ENCODE results near the gene WNK1. TPM values are rescaled to one million over a fixed set of nuclear protein-coding genes. Genes with fewer than 3 reads are reported as not detected.
"Not testable (repeated sequence)": the region's sequence is repeated elsewhere in the genome, so short reads cannot be mapped to it uniquely, and the experiment has no call there.

The WNK1 gene
- total RNA-seq, 2 donors from 2014 or later: 150 to 252 TPM

DNA sequence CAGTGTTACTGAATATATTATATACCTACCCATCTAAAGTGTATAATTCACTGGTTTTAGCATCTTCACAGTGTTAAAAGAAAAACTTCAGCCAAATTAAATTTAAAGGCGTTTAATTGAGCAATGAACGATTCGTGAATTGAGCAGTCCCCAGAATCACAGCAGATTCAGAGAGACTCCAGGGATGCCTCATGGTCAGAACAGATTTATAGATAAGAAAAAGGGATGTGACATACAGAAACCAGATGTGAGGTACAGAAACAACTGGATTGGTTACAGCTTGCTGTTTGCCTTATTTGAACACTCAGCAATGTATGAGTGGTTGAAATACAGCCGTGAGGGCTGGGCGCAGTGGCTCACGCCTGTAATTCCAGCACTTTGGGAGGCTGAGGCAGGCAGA lies 84.6 kb downstream of the WNK1 start:
- Mint-ChIP-seq H3K4me3 (no peak overlapping the region), H3K36me3 (ENCODE audit: low read depth) (peaks cover 62% of the 10 kb centered on the region), H3K4me1 (peaks cover 25% of the 10 kb centered on the region), H3K27ac (no peak overlapping the region), H3K9me3 (no peaks in the 10 kb centered on the region), H3K27me3 (no peaks in the 10 kb centered on the region)
- no peak for ATAC-seq (replicated peaks)

DNA sequence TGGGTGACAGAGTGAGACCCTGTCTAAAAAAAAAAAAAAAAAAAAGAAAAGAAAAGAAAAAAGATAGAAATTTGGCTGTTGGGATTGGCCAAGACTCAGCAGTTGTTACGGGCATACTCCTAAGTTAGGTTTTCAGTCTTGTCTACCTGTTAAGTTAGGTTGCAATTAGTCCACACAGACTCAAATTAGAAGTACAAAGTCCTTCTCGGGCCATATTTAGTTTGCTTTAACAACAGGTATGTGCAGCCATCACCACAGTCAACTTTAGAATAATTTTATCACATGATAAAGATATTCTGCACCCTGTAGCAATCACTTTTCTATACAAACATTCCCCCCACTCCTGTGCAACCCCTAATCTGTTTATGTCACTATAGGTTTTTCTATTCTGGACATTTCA lies 85.2 kb downstream of the WNK1 start:
- Mint-ChIP-seq H3K4me1 (peaks cover 28% of the 10 kb centered on the region), H3K27ac (no peak overlapping the region), H3K9me3 (no peaks in the 10 kb centered on the region), H3K27me3 (no peaks in the 10 kb centered on the region), H3K4me3 (no peak overlapping the region), H3K36me3 (ENCODE audit: low read depth) (peaks cover 60% of the 10 kb centered on the region)
- no peak for ATAC-seq (replicated peaks)

DNA sequence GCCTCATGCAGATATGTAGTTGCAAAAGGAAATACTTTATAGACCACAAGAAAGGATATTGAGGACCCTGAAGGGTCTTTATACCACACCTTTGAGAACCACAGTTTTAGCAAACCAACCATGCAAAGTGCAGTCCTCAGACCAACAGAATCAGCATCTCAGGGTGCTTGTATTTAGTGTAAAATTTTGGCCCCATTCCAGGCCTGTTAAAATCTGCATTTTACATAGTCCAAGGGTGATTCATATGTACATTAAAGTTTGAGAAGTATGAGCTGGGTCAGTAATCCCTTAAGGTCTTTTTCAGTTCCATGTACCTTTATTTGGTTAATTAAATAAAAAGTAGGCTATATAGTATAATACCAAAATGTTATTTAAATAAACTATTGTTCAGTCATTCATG lies 91.2 kb downstream of the WNK1 start:
- no peaks in the 10 kb centered on the region for H3K9me3 Mint-ChIP-seq
- no peaks in the 10 kb centered on the region for H3K27me3 Mint-ChIP-seq
- no peak overlapping the region for H3K27ac Mint-ChIP-seq
- H3K4me1 Mint-ChIP-seq: peaks cover 42% of the 10 kb centered on the region
- peaks cover 58% of the 10 kb centered on the region for H3K36me3 Mint-ChIP-seq (ENCODE audit: low read depth)
- no peak for ATAC-seq (replicated peaks)
- H3K4me3 Mint-ChIP-seq: no peak overlapping the region

DNA sequence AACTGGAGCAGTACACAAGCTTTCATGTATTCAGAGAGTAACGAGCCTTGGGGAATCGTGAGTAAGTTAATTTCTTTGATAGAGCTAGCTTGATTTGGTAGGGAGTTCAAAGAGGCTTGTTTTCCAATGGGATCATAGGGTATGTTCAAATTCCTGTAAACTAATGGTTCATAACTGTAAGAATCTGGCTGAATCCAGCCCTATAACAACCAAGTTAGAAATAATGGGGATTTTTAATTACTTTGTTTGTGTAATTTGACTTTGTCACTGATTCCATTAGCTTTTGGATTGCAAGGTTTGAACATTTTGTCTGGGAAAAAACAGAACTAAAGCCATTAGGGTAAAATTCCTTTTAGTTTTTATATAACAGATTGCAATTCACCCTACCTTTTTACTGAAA lies 94.0 kb downstream of the WNK1 start:
- peak overlapping the region; percentile 62 for H3K27ac Mint-ChIP-seq
- no peak for ATAC-seq (replicated peaks)
- H3K9me3 Mint-ChIP-seq: peaks cover 3% of the 10 kb centered on the region
- H3K27me3 Mint-ChIP-seq: no peaks in the 10 kb centered on the region
- peaks cover 41% of the 10 kb centered on the region for H3K36me3 Mint-ChIP-seq (ENCODE audit: low read depth)
- no peak overlapping the region for H3K4me3 Mint-ChIP-seq
- peaks cover 42% of the 10 kb centered on the region for H3K4me1 Mint-ChIP-seq

DNA sequence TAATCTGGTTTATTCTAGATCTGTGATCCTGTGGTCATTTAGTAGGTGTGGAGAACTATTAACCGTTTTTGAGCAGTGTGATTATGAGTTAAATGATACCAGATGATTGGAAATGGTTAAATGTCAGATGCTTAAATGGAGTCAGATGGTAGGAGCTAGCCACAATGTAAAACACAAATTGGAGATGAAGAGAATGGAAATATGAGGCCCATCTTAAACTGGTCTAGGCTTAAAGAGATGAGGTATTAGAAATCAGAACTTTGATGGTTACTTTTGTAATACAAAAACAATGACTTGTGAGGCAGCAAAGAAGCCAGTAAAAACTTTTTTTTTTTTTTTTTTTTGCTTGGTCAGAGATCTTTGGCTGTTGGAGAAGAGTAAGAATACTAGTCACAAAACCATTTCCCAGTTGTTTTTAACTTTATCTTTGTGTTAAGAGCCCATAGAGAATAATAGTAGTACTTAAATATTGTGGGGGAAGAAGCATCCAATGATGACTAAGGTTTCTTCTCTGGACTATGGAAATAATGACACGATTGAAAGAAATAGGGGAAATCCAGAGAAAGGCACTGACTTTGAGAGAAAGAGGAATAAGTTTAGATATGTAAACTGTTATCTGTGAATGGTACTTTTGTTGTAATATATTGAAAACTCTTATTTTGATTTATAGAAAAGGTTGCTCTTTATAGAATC lies 95.9 kb downstream of the WNK1 start:
- Mint-ChIP-seq H3K36me3 (ENCODE audit: low read depth) (peaks cover 28% of the 10 kb centered on the region), H3K27me3 (no peaks in the 10 kb centered on the region), H3K4me3 (peak overlapping the region; percentile 54), H3K9me3 (peaks cover 3% of the 10 kb centered on the region), H3K27ac (peak overlapping the region; percentile 82), H3K4me1 (peaks cover 40% of the 10 kb centered on the region)
- ATAC-seq (replicated peaks): peak; percentile 86

DNA sequence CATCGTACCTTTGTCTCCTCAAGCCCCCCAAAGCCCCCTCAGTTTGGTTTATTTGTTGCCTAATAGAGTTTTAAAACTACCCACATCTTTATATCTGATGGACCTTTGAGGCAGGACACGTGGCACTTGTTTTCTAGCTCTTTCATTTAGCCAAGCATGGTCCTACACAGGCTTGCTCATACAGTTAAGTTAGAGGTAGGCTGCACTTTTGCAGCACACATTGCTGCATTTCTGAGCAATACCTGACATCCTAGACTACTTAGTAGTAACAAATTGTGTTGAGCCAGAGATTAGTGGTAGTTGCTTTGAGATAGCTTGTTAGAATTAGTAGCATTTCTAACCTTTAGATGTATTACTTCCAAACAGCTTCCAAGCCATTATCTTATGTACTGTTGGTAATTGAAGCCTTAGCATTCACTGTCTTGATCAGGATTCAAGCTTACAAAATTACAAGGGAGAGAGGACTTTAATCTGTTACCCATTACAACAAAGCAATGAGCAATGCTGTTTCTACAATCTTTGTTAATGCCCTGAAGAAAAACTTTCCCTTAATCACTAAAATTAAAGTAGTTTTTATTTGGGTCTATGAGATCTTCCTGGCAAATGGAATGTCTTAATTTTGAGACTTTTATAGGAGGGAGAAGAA lies 96.6 kb downstream of the WNK1 start:
- H3K4me1 Mint-ChIP-seq: peaks cover 40% of the 10 kb centered on the region
- H3K27ac Mint-ChIP-seq: peak overlapping the region; percentile 82
- H3K9me3 Mint-ChIP-seq: peaks cover 3% of the 10 kb centered on the region
- peak overlapping the region; percentile 54 for H3K4me3 Mint-ChIP-seq
- peaks cover 28% of the 10 kb centered on the region for H3K36me3 Mint-ChIP-seq (ENCODE audit: low read depth)
- ATAC-seq (replicated peaks): peak; percentile 58
- no peaks in the 10 kb centered on the region for H3K27me3 Mint-ChIP-seq

DNA sequence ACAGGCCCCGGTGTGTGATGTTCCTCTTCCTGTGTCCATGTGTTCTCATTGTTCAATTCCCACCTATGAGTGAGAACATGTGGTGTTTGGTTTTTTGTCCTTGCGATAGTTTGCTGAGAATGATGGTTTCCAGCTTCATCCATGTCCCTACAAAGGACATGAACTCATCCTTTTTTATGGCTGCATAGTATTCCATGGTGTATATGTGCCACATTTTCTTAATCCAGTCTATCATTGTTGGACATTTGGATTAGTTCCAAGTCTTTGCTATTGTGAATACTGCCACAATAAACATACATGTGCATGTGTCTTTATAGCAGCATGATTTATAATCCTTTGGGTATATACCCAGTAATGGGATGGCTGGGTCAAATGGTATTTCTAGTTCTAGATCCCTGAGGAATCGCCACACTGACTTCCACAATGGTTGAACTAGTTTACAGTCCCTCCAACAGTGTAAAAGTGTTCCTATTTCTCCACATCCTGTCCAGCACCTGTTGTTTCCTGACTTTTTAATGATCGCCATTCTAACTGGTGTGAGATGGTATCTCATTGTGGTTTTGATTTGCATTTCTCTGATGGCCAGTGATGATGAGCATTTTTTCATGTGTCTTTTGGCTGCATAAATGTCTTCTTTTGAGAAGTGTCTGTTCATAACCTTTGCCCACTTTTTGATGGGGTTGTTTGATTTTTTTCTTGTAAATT lies 97.5 kb downstream of the WNK1 start:
- Mint-ChIP-seq H3K36me3 (ENCODE audit: low read depth) (peaks cover 22% of the 10 kb centered on the region), H3K4me1 (peaks cover 40% of the 10 kb centered on the region)
- H3K27me3 Mint-ChIP-seq; ATAC-seq (replicated peaks); H3K4me3 Mint-ChIP-seq; H3K27ac Mint-ChIP-seq; H3K9me3 Mint-ChIP-seq: not testable (repeated sequence)

DNA sequence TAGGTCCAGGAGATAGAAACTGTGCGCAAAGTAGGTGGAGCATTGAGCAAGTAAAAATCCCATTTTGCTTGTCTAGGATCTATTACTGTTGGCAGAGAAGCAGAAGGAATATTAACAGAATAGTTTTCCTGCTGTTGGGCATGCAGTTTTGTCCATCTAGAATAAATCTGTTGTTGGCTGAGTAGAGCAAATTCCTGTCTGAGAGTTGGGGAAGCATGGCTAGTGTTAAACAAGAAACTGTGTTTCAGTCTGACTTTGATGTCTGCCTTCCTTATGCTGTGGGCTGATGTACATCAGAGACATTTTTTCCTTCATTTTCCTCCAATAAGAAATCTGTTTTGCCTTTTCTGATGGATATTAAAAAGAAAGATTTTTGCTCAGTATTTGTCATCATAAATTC lies 99.0 kb downstream of the WNK1 start:
- Mint-ChIP-seq H3K27ac (peak overlapping the region; percentile 73), H3K4me1 (peaks cover 36% of the 10 kb centered on the region), H3K9me3 (peaks cover 3% of the 10 kb centered on the region), H3K36me3 (ENCODE audit: low read depth) (peaks cover 29% of the 10 kb centered on the region), H3K27me3 (no peaks in the 10 kb centered on the region), H3K4me3 (peak overlapping the region; percentile 44)
- no peak for ATAC-seq (replicated peaks)

DNA sequence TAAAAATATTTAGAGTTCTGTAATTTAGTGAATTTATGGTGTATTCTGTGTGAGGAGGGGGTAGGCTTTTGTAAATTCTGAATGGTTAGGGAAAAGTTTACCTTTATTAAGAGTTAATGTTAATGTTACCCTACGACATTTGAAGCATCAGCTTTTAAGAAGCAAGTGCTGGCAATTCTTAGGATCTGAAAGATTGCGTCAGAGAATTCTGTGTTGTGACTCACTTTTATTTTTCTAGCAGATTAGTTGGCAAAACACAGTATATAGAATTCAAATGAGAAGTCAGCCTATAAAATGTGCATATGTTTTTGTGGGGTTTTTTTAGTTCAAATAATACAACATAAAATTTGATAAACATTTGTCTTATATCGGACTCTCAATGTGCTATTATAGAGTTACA lies 99.5 kb downstream of the WNK1 start:
- peaks cover 35% of the 10 kb centered on the region for H3K36me3 Mint-ChIP-seq (ENCODE audit: low read depth)
- peak overlapping the region; percentile 44 for H3K4me3 Mint-ChIP-seq
- H3K27ac Mint-ChIP-seq: peak overlapping the region; percentile 73
- peaks cover 34% of the 10 kb centered on the region for H3K4me1 Mint-ChIP-seq
- ATAC-seq (replicated peaks): no peak
- peaks cover 3% of the 10 kb centered on the region for H3K9me3 Mint-ChIP-seq
- H3K27me3 Mint-ChIP-seq: no peaks in the 10 kb centered on the region

DNA sequence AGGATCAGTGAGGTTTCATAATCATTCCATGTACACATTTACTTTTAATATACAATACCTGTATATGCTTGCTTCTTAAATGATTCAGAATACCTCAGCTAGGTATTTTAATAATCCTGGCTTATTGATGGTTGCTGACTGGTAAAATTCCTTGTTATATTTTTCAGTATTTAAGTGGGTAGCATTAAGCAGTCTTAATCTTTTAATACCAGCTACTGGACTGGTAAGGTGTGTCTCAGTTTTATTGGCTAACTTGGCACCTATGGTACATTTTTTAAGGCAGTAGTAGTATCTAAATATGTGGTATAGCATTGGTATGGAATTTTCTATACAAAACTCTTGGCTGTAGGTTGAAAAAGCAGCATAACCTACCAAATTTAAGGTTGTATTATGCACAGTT lies 100.5 kb downstream of the WNK1 start:
- peak overlapping the region; percentile 22 for H3K27ac Mint-ChIP-seq
- ATAC-seq (replicated peaks): no peak

DNA sequence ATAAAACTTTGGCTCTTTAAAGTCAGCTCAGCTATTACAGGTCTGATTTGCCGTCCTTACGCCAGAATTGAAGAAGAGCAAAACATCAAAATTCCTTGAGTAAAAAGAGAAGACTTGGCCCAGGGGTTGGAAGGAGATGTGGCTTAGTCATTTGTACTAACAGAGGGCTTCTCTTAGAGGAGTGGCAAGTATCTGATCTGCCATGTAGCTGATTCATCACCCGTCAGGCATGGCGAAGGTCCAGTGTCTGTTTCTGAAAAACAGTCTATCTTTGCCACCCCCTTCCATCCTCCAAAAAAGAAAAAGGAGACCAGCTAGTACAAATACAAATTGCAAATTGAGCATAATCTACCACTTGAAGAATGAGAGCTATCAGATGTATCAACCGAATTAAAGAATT lies 105.2 kb downstream of the WNK1 start:
- Mint-ChIP-seq H3K4me3 (no peak overlapping the region), H3K27me3 (no peaks in the 10 kb centered on the region), H3K36me3 (ENCODE audit: low read depth) (peaks cover 76% of the 10 kb centered on the region), H3K27ac (peak overlapping the region; percentile 52), H3K9me3 (no peaks in the 10 kb centered on the region), H3K4me1 (peaks cover 12% of the 10 kb centered on the region)
- ATAC-seq (replicated peaks): no peak

More for the DNA sequence above, 100.5 kb downstream of the WNK1 start:
- H3K4me1 Mint-ChIP-seq: peaks cover 27% of the 10 kb centered on the region
- H3K4me3 Mint-ChIP-seq: no peak overlapping the region
- peaks cover 43% of the 10 kb centered on the region for H3K36me3 Mint-ChIP-seq (ENCODE audit: low read depth)
- H3K27me3 Mint-ChIP-seq: no peaks in the 10 kb centered on the region
- peaks cover 3% of the 10 kb centered on the region for H3K9me3 Mint-ChIP-seq

DNA sequence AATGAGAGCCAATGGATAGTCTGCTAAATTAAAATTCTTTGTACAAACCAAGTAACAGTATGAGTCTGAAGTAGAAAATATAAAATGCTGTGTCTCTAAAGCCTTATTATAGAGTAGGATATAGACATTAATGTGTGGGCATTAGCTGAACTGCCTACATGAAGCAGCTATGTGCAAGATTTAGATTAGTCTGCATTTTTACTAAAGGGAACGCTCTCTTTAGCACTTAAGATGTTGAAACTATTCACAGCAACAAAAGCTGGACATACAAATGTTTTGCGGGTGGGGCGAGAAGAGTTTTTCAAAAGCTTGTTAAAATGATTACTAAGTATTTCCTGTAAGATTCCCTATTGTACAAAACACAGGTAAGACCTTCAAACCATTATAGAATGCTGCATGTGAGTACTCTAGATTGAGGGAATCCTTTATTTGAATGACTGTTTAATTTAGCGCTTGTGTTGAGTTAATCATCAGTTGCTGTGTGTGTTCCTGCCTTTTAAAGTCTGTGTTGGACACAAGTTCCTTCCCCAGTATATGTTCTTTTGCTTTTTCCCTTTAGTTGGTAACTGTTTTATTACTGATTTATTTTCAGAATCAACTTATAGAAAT lies 110.0 kb downstream of the WNK1 start:
- Mint-ChIP-seq H3K27ac (peak overlapping the region; percentile 34), H3K4me3 (no peak overlapping the region), H3K27me3 (no peaks in the 10 kb centered on the region), H3K36me3 (ENCODE audit: low read depth) (peaks cover 99% of the 10 kb centered on the region), H3K4me1 (peaks cover 8% of the 10 kb centered on the region), H3K9me3 (no peaks in the 10 kb centered on the region)
- ATAC-seq (replicated peaks): no peak

DNA sequence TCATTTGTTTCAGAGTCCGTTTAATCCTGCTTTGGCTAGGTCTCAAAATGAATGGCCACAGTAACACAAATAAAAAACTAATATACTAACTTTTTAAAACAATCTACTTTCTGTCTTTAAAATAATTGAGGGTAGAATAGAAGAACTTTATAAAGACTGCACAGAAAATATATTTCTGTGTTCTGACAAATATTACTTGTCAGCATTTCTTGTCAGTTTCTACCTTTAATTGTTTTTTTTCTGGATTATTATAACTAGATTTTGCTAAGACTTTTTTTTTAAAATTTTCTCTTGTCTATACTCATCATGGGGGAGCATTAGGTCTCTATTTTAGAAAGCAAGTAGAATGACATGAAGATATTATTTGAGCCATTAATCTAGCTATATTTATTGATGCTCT lies 110.9 kb downstream of the WNK1 start:
- ATAC-seq (replicated peaks): no peak
- Mint-ChIP-seq H3K36me3 (ENCODE audit: low read depth) (peaks cover 99% of the 10 kb centered on the region), H3K4me1 (peaks cover 8% of the 10 kb centered on the region), H3K4me3 (no peak overlapping the region), H3K27ac (peak overlapping the region; percentile 34), H3K9me3 (no peaks in the 10 kb centered on the region), H3K27me3 (no peaks in the 10 kb centered on the region)

DNA sequence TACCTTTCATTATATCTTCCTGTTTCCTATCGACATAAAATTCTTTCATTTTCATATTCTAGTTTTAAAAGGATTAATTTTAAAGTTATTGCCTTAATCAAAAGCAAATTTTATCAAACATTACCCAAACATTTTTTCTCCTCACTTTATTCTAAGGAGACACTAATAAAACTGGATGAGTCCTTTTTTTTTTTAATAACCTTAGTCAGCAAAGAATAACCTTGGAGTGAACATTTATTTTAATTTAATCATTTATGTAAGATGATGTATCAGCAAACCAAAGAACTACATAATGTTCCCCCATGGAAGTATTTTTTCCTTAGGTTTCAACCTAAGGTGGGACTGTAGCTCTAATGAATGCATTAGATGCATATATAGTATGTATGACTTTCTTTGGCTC lies 113.2 kb downstream of the WNK1 start:
- H3K27me3 Mint-ChIP-seq: no peaks in the 10 kb centered on the region
- ATAC-seq (replicated peaks): no peak
- peak overlapping the region; percentile 59 for H3K27ac Mint-ChIP-seq
- H3K9me3 Mint-ChIP-seq: no peaks in the 10 kb centered on the region
- H3K4me3 Mint-ChIP-seq: no peak overlapping the region
- H3K36me3 Mint-ChIP-seq (ENCODE audit: low read depth): peaks cover 95% of the 10 kb centered on the region
- peaks cover 17% of the 10 kb centered on the region for H3K4me1 Mint-ChIP-seq

Measured in activated T-helper 17 cell treated with anti-CD3 and anti-CD28 coated beads, Interleukin-2, amount 50 U/mL, for 72 hours (primary cell).